AG10803 (cell line): ENCODE data around the gene SDS.
"Not testable (repeated sequence)": the region's sequence is repeated elsewhere in the genome, so short reads cannot be mapped to it uniquely, and the experiment has no call there.

Experiments used
- DNase-seq: peaks from one replicate; pipeline ENCODE4 v3.0.0; 2010; ENCODE audit warnings: low read depth
- H3K4me3 ChIP-seq: 2 replicates; pipeline ENCODE4 v1.5.1; 2011; ENCODE audit warnings: mild to moderate bottlenecking, low read length, control low read depth
- TF ChIP-seq, protein P1 (sequence below): conservative IDR thresholded peaks from 2 replicates; pipeline ENCODE4 v1.5.1; 2011; ENCODE audit warnings: mild to moderate bottlenecking, low read length, control low read depth, inconsistent platforms

Gene SDS

DNA sequence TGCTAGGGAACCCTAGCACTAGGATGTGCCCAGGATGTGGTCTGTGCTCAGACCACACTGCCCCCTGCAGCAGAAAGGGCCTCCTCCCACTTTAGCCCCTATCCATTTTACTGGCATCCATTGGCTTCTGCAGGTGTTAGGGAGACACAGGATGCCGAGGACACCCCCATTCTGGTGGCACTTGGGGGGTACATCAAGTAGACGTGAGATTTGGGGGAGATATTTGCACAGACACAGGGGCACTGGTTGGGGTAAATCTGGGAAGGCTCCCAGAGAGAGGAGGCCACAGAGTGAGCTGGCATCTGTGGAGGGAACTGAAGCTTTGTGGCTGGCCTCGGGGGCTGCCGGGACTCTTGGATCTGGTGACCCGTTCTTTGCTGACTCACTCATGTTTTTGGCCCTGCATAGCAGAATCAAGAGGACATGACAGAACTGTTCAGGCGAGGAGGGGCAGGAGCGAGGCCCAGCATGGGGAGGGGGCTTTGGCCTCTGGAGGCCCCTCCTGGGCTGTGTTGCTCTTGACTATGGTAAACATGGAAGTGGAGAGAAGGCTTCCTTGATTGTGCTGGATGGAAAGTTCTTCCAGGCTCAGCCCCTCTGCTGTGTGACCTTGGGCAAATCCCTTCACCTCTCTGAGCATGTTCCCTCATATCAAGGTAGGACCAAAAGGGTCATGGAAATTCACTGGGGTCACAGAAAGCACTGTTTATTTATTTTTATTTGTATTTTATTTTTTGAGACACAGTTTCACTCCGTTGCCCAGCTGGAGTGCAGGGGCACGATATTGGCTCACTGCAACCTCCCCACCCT is 43.5 kb downstream of the SDS start:
- peak; percentile 21 for DNase-seq
- TF ChIP-seq, protein P1, sequence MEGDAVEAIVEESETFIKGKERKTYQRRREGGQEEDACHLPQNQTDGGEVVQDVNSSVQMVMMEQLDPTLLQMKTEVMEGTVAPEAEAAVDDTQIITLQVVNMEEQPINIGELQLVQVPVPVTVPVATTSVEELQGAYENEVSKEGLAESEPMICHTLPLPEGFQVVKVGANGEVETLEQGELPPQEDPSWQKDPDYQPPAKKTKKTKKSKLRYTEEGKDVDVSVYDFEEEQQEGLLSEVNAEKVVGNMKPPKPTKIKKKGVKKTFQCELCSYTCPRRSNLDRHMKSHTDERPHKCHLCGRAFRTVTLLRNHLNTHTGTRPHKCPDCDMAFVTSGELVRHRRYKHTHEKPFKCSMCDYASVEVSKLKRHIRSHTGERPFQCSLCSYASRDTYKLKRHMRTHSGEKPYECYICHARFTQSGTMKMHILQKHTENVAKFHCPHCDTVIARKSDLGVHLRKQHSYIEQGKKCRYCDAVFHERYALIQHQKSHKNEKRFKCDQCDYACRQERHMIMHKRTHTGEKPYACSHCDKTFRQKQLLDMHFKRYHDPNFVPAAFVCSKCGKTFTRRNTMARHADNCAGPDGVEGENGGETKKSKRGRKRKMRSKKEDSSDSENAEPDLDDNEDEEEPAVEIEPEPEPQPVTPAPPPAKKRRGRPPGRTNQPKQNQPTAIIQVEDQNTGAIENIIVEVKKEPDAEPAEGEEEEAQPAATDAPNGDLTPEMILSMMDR, result peak; percentile 14; the same call in 1 of the 2 replicates
- peak overlapping the region; percentile 88 for H3K4me3 ChIP-seq

DNA sequence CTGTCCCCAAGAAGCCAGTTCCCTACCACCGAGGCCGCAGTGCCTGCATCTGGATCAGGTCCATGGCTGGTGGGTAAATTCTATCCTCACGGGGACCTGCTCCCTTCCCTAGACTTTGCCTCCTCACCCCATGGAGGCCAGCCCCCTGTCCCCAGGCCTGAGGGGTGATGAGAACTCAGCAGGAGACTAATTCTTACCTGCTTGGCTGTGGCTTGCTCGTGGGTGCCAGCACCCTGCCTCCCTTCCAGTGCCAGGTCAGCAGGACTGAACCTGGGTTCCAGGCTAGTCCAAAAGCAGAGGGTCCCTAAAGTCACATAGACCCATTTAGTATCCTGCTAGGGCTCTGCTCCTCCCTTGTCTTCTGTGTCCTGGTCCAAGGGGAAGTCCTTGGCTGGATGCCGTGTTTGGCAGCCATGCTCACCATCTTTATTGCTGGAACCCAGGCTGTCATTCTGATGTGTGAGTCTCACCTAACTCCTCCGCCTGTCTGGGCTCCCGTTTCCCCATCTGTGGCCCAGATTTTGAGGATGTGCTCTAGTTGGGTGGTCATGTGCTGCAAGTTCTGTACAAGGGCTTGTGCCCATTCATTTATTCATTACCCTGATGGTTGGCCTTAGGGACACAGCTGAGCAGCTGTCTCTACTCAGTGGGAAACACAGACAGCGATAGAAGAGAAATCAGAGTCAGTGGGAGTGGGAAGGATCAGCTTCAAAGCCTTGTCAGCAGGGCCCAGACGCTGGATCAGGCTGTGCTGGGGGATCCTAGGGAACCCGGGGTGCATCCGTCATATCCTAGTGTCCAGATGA is 44.4 kb downstream of the SDS start:
- peak; percentile 69 for DNase-seq
- peak overlapping the region; percentile 88 for H3K4me3 ChIP-seq
- TF ChIP-seq, protein P1, result no peak

DNA sequence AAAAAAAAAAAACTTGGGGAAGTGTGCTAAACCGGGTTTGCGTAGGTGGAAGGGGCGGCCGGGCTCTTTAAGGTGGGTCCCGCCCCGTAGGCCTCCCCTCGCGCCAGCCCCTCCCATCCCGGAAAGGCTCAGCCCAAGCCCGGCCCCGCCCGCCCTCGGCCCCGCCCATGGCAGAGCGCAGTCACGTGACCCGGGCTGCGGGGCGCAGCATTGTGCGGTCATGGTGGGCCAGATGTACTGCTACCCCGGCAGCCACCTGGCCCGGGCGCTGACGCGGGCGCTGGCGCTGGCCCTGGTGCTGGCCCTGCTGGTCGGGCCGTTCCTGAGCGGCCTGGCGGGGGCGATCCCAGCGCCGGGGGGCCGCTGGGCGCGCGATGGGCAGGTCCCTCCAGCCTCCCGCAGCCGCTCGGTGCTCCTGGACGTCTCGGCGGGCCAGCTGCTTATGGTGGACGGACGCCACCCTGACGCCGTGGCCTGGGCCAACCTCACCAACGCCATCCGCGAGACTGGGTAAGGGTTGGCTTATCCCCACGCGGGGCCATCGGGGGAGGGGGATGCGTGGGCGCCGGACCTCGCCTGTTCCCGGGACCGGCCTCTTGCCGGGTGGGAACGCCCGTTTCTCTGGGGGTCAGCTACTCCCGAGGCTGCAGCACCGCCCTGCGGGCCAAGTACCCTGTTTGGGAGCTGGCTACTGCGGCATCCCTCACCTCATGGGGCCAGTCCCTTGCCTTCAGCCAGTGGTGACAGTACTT is 45.1 kb downstream of the SDS start, which contains the start of gene PLBD2:
PLBD2 (plus strand) TSS at position 207 of the 752 bp plus-strand sequence; CDS start at position 221, 14 bp downstream.
- peak; percentile 92 for DNase-seq
- TF ChIP-seq, protein P1, result no peak
- H3K4me3 ChIP-seq, result peak within 1 kb of the TSS; percentile 88

DNA sequence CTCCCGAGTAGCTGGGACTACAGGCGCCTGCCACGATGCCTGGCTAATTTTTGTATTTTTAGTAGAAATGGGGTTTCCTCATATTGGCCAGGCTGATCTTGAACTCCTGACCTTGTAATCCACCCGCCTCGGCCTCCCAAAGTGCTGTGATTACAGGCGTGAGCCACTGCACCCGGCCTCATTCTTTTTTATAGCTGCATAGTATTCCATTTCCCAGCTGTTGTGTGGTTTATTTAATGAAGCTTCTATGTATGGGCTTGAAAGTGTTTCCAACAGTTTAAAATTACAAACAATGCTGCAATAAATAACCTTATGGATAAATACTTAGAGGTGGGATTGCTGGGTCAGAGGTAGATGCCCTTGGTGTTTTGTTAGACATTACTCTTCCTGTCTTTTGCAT is 49.5 kb downstream of the SDS start:
- not testable (repeated sequence) for H3K4me3 ChIP-seq, DNase-seq

DNA sequence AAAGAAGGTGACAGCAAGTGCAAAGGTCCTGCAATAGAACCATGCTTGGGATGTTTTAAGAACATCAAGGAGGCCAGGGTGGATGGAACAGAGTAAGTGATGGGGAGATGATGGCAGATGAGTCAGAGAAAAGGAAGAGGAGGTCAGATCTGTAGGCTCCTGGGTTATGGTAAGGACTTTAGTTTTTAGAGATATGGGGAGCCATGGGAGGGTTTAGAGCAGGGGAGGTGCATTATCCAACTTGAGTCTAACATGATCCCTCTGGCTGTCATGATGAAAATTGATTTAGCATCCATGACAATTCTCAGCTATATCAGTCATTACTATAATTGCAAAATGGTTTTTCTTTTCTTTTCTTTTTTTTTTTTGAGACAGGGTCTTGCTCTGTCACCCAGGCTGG is 52.6 kb downstream of the SDS start:
- no peak for DNase-seq
- TF ChIP-seq, protein P1, result no peak
- H3K4me3 ChIP-seq, result no peak overlapping the region

DNA sequence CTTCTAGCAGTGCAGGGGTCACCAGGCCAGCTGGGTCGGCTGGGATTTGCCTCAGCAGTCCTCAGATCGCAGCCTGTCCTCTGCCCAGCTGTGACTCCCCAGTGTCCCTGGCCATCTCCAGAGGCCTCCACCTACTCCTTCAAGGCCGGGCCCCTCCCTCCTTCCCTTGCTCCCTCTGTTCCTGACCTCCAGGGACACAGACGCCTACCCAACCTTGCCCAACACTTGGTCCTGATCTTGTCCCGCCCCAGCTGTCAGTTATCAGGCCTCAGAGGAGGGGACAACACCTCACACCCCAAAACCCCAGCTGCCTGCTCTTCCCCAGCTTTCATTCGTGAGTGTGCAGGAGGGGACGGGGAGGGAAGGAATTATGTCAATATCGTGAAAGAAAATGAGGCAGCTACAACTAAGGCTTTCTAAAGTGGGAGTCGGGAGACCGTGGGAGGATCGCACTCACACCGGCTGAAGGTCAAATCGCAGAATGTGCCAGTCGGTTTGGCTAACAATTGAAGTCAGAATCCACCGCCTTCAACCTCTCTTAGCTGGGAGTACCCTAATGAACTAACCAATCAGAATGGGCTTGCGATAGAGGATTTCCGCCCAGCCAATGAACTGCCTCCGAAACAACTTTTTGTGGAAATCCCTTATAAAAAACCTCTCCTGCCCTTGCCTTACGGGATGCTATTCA is 54.7 kb downstream of the SDS start:
- H3K4me3 ChIP-seq, result no peak overlapping the region
- TF ChIP-seq, protein P1, result no peak
- no peak for DNase-seq
